Measurements from ENCODE around the gene ZBTB20. TPM values are rescaled to one million over a fixed set of nuclear protein-coding genes. Genes with fewer than 3 reads are reported as not detected.

Gene ZBTB20
- polyA plus RNA-seq, 1 donor = 2.6 TPM

DNA sequence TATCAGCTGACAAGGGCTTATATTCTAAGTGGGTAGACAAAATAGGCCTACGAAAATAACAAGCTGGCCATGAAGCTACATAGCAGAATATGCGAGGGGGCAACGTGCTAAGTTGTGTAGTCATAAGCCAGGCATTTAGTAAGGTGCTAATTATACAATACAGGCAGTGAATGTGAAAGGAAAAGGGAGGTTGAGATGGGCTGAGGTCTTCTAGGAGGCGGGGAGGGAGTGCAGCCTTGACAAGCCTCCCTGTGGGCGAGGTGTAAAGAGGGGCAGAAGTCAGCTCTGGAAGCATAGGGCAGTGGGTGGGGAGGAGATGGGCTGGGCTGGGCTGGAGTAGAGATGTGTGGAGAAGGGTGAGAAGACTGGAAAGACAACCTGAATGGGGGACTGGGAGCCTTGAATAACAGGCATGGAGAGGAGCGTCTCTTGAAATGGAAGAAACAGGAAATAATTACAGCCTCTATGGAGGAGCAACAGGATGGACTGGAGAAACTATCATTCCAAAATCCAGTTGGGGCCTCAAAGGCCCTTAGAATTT, 852.1 kb downstream of the ZBTB20 start:
- DNase-seq (ENCODE audit: low read depth) = no peak

DNA sequence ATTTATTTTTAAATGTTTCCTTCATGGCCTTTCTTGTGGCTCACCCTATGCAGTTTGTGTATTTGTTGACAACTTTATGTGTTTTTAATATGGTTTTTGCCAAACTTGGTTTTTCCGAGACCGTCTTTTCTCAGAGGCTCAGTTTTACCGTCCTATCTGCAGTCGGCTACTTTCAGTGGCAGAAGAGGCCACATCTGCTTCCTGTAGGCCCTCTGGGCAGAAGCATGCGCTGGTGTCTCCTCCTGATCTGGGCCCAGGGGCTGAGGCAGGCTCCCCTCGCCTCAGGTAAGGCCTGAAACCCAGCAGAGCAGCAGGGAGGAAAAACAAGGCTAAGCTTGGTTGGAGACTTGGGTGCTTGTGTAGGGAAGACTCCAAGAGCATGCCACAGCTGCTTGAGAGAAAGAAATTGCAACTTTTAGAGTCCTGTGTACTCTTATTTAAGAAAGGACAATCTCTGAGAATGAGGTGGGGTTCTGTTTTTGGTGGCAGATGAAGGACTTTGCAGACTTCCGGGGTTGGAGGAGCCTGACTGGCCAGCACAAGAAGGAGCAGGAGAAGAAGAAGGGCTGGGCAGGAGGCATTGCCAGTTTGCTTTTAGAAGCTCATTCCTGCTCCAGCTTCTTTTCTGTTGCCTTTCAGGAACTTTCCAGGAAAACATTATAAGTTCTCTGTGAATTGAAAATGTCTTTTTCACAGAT, 853.1 kb downstream of the ZBTB20 start, which contains the start of gene TIGIT:
Gene TIGIT, plus strand, starts transcription at position 191 of the 698 bp plus-strand sequence. Its CDS starts 34 bp downstream, at position 225.
- DNase-seq (ENCODE audit: low read depth) = no peak

DNA sequence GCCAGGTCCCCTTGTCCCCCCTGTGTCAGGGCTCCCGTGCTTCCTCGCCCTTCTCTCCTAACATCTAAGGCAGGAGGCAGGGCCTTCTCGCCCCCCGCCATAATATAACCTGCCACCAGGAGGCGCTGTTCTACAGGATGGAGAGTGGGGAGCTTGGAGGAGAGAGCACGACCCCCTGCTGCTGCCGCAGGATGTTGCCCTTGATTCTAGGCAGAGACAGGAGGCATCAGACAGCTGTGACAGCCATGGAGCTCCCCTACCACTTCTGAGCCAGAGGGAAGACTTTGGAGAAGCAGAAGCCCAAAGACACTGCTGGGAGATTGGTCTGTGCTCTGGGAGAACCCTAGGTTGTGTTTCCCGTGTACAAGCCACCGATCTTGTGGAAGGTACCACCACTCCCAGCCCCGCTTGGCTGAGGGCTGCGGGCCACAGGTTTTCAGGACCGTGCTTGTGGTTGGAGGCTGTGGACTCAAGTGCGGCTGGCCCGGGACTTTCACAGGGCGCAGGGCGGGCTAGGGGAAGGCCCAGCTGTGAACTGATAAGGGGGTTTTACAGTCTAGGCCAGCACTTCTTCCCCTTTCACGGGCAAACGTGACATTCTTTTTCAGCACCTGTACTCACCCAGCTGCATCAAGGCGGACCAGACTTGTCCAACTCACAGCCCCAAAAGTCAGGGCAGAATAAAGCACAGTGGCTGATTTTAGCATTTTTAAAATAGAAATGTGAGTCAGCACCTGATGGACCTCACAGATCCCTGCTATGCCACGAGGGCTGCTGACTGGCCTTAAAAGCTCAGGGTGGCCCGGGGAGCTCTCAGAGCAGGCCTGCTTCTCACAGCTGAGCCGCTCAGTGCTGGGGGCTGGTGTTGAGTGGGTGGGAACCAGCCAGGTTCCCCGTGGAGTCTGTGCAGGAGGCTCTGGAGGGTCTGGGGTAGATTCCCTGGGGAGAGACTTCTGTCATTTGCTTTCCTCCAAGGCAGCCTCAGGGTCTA, 855.9 kb downstream of the ZBTB20 start:
- no peak for DNase-seq (ENCODE audit: low read depth)

DNA sequence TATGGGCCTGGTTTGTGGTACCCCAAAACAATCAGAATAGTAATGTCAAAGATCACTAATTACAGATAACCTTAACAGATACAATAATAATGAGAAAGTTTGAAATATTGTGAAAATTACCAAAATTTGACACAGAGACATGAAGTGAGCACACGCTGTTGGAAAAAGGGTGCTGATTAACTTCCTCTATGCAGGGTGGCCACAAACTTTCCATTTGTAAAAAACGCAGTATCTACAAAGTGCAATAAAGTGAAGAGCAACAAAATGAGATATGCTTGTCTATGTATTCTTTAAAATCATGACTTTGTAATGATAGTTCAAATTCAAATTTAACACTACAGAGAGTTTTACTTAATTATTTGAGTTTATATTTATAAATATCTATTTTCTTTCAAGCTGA, 860.8 kb downstream of the ZBTB20 start:
- DNase-seq (ENCODE audit: low read depth) = no peak

DNA sequence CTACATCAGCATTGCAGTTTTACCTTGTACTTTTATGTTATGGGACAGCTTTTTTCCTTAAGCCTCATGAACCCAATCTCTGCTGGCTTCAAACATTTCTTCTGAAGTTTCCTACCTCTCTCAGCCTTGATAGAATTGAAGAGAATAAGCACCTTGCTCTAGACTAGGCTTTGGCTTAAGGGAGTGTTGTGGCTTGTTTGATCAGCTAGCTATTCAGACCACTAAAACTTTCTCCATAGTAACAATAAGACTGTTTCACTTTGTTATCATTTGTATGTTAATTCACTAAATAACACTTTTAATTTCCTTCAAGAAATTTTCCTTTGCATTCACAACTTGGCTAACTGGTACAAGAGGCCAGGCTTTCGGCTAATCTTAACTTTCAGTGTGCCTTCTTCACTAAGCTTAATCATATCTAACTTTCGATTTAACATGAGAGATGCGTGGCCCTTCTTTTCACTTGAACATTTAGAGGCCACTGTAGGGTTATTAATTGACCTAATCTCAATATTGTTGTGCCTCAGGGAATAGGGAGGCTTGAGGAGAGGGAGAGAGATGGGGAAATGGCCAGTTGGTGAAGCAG, 861.3 kb downstream of the ZBTB20 start:
- DNase-seq (ENCODE audit: low read depth) = no peak

DNA sequence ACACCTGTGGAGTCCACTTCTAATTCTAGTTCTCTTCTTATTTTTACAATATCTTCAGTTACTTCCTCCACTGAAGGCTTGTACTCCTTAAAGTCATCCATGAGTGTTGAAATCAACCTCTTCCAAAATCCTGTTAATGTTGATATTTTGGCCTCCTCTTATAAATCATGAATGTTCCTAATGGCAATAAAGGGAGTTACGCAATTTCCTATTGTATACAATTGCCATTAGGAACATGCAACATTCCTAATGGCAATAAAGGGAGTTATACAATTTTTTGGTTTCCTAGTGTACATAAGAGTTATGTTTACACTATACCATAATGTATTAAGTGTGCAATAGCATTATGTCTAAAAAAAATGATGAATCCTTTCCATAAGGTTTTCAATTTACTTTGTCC, 862.4 kb downstream of the ZBTB20 start:
- no peak for DNase-seq (ENCODE audit: low read depth)

All from forelimb muscle (tissue), 1 donor.